KG1 (cell line): ENCODE data around the gene LRP2.
A peak's percentile ranks its signal among the peaks of the same experiment; 100 is the strongest.

Experiments
- DNase-seq: peaks from one replicate; lab custom pipeline; 2025; lab: John Stamatoyannopoulos, UW

The LRP2 gene

GRCh38 chr2:169119123-169119760 lies 243.1 kb downstream of the LRP2 start:
- DNase-seq: no peak

DNA sequence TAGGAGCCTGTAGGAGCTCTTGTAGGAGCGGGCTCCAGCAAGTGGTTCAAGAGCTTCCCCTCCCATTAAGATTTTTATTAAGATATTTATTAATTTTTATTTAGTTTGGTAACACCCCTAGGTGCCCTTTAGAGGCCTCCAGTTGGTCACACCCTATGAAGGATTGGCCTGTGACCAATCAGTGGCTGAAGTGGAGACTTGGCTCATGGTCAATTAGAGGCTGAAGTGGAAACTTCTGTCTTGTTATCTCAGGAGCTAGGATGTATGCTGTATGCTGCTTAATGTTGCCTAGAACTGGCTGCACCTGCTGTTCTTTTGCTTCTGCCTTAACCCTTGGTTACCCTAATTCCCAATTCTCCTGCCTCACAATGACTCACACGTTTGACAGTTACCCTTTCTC lies 244.3 kb downstream of the LRP2 start:
- DNase-seq: no peak

DNA sequence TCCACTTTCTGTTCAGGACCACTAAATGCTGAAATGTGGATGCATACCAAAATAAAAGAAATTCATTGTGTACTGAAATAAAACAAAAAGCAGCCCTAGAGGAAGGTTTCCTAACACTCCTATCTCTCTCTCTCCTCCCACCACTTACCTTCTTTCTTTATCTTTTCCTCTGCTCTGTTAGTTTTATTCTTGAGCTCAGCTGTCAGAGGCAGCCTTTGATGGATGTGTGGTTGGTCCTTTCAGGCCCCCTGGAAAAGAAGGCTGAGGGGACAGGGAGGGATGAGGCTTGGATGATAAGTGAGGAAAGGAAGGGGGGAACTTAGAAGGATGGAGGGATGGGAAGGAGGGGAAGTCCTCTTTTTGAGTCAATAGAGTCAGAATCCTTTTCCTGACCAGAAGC lies 245.3 kb downstream of the LRP2 start:
- DNase-seq: no peak

DNA sequence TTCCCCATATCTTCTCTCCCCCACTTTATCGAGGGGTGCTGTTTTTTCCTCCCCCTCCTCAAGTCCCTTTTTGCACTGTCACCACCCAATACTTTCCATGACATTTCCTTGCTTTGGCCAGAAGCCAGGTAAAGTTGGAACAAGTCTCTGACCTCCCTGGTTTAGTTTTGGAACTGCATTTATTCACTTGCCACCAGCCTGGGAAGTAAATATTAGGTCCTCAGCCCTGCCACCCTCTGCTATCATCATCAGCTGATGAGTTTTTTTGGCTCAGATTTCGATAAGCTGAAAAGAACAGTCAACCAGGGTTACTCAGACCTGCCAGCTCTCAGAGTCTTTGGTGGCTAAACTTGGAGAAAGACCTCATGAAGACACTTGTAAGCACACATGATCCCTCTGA lies 246.0 kb downstream of the LRP2 start:
- DNase-seq: no peak

- DNase-seq: no peak
These were observed 248.3 kb downstream of the LRP2 start for GRCh38 chr2:169114056-169114455.

DNA sequence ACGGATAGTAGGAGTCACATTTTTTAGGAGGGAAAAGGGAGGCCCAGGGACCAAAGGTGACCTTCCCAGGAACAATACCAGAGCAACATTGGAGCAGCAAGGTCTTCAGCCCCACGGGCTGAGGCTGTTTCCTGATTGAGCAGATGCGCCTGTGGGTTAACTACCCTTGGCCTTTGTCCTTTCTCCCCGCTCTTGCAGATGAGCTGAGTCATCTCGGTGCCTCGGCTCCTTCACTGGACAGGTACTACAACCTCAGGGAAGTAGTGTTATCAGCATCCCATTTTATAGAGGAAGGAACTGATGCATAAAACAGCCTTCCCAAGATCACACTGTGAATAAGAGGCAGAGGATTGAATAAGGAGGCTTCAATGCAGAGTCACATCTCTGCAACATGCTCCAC lies 249.5 kb downstream of the LRP2 start:
- no peak for DNase-seq

- no peak for DNase-seq
These were observed 251.4 kb downstream of the LRP2 start for GRCh38 chr2:169110916-169111315.

DNA sequence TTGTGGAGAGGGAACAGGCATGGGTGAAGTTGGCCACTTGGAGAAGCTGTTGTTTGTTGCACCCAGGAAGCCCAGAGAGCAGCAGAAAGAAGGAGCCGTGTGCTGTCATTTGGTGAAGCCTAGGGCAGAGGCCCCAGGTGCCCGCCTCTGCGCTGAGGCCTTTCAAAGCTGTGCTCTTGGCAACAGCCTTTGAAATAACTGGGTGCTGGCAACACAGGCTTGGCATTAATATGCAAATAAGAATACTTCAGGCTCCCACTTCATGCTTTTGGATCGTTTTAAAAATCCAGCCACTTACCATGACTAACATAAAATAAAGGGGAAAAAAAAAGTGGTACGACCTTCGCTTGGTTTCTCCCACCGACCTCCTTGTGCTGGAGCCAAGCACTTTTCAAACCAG lies 251.9 kb downstream of the LRP2 start:
- DNase-seq: no peak

DNA sequence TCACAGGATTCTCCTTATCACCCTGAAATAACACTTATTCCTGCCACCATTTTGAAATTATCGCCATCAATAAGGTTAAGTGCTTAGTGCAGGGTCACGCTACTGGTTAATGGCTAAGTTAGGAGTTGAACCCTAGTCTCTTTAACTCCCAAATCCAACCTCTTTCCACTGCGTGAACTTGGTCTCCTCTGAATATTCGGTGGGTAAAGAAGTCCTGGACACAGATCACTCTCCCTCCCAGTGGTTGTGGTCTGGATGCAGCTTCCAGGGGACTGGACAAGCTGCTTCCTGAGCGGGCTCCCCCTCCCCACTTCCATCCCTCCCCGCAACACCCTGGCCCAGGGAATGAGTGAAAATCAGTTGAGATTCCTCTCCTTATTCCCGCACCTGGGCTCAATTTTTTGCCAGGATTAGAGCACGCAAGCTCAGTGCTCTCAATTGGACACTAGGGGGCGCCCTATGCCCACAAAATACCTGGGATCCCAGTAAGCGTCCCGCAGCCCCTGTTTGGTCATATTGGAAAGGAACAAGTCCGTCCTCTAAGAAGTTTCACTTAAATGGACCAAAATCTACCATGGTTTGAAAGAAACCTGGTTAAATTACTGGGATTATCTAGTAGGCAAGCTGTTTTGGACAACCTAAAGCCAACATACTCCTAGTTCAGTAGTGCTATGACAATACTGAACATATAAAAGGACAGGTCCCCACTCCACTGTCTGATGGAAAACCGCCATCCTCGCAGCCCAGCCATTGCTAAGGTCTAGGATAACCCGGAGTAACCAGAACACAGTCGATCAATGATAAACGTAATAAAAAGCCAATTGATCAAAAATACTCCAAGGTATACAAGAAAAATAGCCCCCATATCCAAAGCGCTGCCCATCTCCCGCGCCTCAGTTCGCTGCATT lies 252.6 kb downstream of the LRP2 start:
- peak; percentile 54 for DNase-seq

GRCh38 chr2:169108099-169108884 lies 254.0 kb downstream of the LRP2 start:
- no peak for DNase-seq

DNA sequence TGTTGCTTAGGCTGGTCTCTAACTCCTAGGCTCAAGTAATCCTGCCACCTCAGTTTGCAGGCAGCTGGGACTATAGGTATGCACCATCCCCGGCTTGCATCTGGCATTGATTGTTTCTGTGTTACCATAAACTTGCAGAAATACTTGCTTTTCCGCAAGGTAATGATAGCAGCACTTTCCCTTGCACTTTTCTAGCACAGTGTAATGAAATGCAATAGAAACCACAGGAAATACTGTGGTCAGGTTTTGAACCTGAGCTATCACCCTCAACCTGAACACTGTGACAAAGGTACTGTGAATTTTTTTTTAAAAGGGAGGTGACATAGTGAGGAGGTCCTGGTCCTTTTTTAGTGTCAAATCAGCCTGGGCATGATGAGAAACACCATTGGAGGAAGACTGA lies 254.7 kb downstream of the LRP2 start:
- no peak for DNase-seq

- DNase-seq: peak; percentile 28
These were observed 255.5 kb downstream of the LRP2 start for GRCh38 chr2:169106563-169107545.

GRCh38 chr2:169106134-169106533 lies 256.2 kb downstream of the LRP2 start:
- DNase-seq: no peak

DNA sequence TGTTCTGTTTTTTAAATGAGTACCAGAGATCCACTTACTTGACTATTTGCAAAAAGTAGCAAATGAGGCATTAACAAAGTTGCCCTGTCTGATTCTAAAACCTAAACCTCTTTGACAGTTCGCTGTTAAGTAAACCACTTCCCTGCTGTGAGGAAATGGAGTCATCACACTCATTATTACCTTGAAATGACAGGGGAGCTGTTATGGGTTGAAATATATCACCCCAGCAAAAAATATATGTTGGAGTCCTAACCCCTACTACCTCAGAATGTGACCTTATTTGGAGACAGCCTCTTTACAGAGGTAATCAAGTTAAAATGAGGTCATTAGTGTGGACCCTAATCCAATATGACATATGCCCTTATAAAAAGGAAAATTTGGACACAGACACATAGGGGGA lies 256.9 kb downstream of the LRP2 start:
- DNase-seq: no peak

- DNase-seq: no peak
These were observed 257.5 kb downstream of the LRP2 start for GRCh38 chr2:169104848-169105247.

GRCh38 chr2:169095621-169096105 lies 266.7 kb downstream of the LRP2 start:
- DNase-seq: no peak

- DNase-seq: no peak
These were observed 267.7 kb downstream of the LRP2 start for GRCh38 chr2:169094676-169095075.

DNA sequence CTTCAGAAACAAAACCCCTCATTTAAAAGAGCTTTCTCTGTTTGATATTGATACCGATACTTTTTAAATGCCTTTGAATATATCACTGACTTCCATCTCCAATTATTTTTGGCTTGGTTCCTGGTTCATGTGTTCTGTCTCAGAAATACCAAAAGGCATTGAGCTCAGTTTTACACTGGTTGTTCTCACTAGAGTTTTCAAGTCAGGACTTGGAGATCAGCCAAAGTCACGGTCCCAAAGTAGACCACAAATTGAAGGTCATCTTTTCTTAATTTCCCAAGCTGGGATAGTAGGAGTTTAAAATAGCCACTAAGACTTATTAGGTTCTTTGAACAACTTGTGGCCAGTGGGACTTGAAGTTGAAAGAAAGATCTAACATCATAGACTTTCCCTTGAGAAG lies 268.8 kb downstream of the LRP2 start:
- no peak for DNase-seq

DNA sequence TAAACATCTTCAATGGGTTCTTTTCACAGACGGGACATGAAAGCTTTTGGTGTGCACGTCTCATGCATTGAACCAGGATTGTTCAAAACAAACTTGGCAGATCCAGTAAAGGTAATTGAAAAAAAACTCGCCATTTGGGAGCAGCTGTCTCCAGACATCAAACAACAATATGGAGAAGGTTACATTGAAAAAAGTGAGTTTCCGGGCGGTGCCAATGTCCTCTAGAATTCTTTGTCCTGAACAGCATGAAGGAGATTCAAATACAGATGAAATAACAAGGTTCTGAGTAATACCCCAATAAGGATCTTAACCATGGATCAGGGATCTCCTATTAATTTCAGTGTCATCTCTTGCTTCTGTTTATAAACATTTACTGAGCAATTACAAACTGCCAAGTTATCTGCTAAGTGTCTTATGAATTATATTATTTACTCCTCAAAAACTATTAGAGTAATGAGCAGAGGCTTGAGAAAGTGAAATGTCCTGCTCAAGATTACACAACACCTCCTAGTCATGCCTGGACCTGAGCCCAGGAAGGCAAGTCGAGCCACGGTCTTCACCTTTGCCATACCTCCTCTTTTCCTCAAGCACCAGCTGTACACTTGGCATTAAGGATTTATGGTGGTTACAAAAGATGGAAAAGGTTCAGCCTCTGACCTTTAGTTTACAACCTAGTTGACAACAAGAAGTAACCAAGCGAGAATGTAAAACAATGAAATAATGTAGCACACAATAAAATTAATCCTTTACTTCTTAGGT lies 270.4 kb downstream of the LRP2 start:
- DNase-seq: no peak

- no peak for DNase-seq
These were observed 271.1 kb downstream of the LRP2 start for GRCh38 chr2:169091256-169091655.
